ENCODE results near the gene CA11. TPM values are rescaled to one million over a fixed set of nuclear protein-coding genes. Genes with fewer than 3 reads are reported as not detected.

CA11 gene
- total RNA-seq, 1 donor from 2014 or later = 9.6 TPM

GRCh38 chr19:48654299-48655059 lies 8.5 kb upstream of the CA11 start:
- H3K4me1 Mint-ChIP-seq (ENCODE audit: low read depth) = peaks cover 1% of the 10 kb centered on the region
- no peak for DNase-seq (ENCODE audit: low spot score, unreplicated experiment)
- H3K36me3 Mint-ChIP-seq (ENCODE audit: insufficient read depth) = no peaks in the 10 kb centered on the region
- no peak overlapping the region for H3K27ac Mint-ChIP-seq
- peaks cover 22% of the 10 kb centered on the region for H3K27me3 Mint-ChIP-seq
- no peak overlapping the region for H3K4me3 Mint-ChIP-seq (ENCODE audit: low read depth)
- TF ChIP-seq CTCF (IDR thresholded peaks at IDR 0.05; ENCODE audit: unreplicated experiment) = no peak
- H3K9me3 Mint-ChIP-seq (ENCODE audit: low read depth) = peaks cover 4% of the 10 kb centered on the region

- no peak for TF ChIP-seq CTCF (IDR thresholded peaks at IDR 0.05; ENCODE audit: unreplicated experiment)
- Mint-ChIP-seq H3K9me3 (ENCODE audit: low read depth) (peaks cover 4% of the 10 kb centered on the region), H3K27ac (no peak overlapping the region), H3K4me1 (ENCODE audit: low read depth) (no peaks in the 10 kb centered on the region), H3K4me3 (ENCODE audit: low read depth) (no peak overlapping the region), H3K27me3 (peaks cover 10% of the 10 kb centered on the region), H3K36me3 (ENCODE audit: insufficient read depth) (no peaks in the 10 kb centered on the region)
- no peak for DNase-seq (ENCODE audit: low spot score, unreplicated experiment)
Observed at GRCh38 chr19:48651683-48652048, 5.7 kb upstream of the CA11 start.

GRCh38 chr19:48650974-48651682 lies 5.1 kb upstream of the CA11 start:
- H3K27me3 Mint-ChIP-seq = peaks cover 8% of the 10 kb centered on the region
- peaks cover 4% of the 10 kb centered on the region for H3K9me3 Mint-ChIP-seq (ENCODE audit: low read depth)
- no peak overlapping the region for H3K4me3 Mint-ChIP-seq (ENCODE audit: low read depth)
- DNase-seq (ENCODE audit: low spot score, unreplicated experiment) = no peak
- peaks cover under 1% of the 10 kb centered on the region for H3K4me1 Mint-ChIP-seq (ENCODE audit: low read depth)
- H3K36me3 Mint-ChIP-seq (ENCODE audit: insufficient read depth) = no peaks in the 10 kb centered on the region
- H3K27ac Mint-ChIP-seq = no peak overlapping the region
- TF ChIP-seq CTCF (IDR thresholded peaks at IDR 0.05; ENCODE audit: unreplicated experiment) = no peak

GRCh38 chr19:48648134-48648533 lies 2.1 kb upstream of the CA11 start:
- Mint-ChIP-seq H3K27me3 (peaks cover 10% of the 10 kb centered on the region), H3K36me3 (ENCODE audit: insufficient read depth) (no peaks in the 10 kb centered on the region), H3K4me1 (ENCODE audit: low read depth) (peaks cover 7% of the 10 kb centered on the region), H3K4me3 (ENCODE audit: low read depth) (no peak overlapping the region), H3K9me3 (ENCODE audit: low read depth) (peaks cover 4% of the 10 kb centered on the region), H3K27ac (no peak overlapping the region)
- DNase-seq (ENCODE audit: low spot score, unreplicated experiment) = no peak
- no peak for TF ChIP-seq CTCF (IDR thresholded peaks at IDR 0.05; ENCODE audit: unreplicated experiment)

- H3K9me3 Mint-ChIP-seq (ENCODE audit: low read depth) = peaks cover 4% of the 10 kb centered on the region
- H3K27me3 Mint-ChIP-seq = peaks cover 12% of the 10 kb centered on the region
- no peak for TF ChIP-seq CTCF (IDR thresholded peaks at IDR 0.05; ENCODE audit: unreplicated experiment)
- no peak overlapping the region for H3K4me3 Mint-ChIP-seq (ENCODE audit: low read depth)
- H3K27ac Mint-ChIP-seq = no peak overlapping the region
- H3K4me1 Mint-ChIP-seq (ENCODE audit: low read depth) = peaks cover 7% of the 10 kb centered on the region
- DNase-seq (ENCODE audit: low spot score, unreplicated experiment) = no peak
- no peaks in the 10 kb centered on the region for H3K36me3 Mint-ChIP-seq (ENCODE audit: insufficient read depth)
Observed at GRCh38 chr19:48646722-48647216, 782 bp upstream of the CA11 start.
